GM10266 (cell line): ENCODE results near the gene ASNSD1.

Experiments
- DNase-seq: peaks from one replicate; pipeline ENCODE4 v3.0.0; 2012; ENCODE audit errors: extremely low spot score
- CTCF ChIP-seq: IDR thresholded peaks from 2 replicates; pipeline ENCODE4 v1.5.1; 2012; ENCODE audit warnings: mild to moderate bottlenecking, low read depth; ENCODE audit not compliant: control insufficient read depth, insufficient read depth; ENCODE audit errors: missing control alignments

The ASNSD1 gene

GRCh38 chr2:189719571-189719970 is 58.3 kb downstream of the ASNSD1 start:
- no peak for TF ChIP-seq CTCF
- DNase-seq = no peak
